ENCODE results near the gene LPCAT1. TPM values are rescaled to one million over a fixed set of nuclear protein-coding genes. Genes with fewer than 3 reads are reported as not detected.

Gene LPCAT1
- total and polyA plus RNA-seq, 2 of the 13 experiments (the other 11 are each of a cell fraction or from before 2014, with no cell fraction given) = 29.8 to 90.6 TPM

GRCh38 chr5:1500411-1501091, 23.2 kb downstream of the LPCAT1 start:
- no peak overlapping the region for H3K4me3 ChIP-seq (replicated peaks in 1 of 3; ENCODE audit: insufficient read depth in 1 of 3, low read depth in 2 of 3, low read length in 3 of 3)
- ChIA-PET POLR2A (no interaction called here), CTCF (ENCODE audit: low intra/inter-chr PET ratio, low total read pairs) (no interaction called here)
- H3K9ac ChIP-seq (ENCODE audit: insufficient read depth, low read depth, low read length) = no peak overlapping the region
- FAIRE-seq = no peak
- intact Hi-C loops (cut with micrococcal nuclease; ENCODE audit: unreplicated experiment) (no loop called here), in situ Hi-C loops (cut with HindIII; ENCODE audit: extremely low pct_ligation_motif_present, low pct_unique_long_range_greater_than_20kb) (loop anchor here (25.0 kb wide), 1 partner anchor 137 kb away; no protein-coding TSS in a partner anchor)
- TF ChIP-seq HES4 (CRISPR knock-in tag; IDR thresholded peaks at IDR 0.05; ENCODE audit: borderline replicate concordance) (no peak), ZNF501 (CRISPR knock-in tag; IDR thresholded peaks at IDR 0.05) (0 out of 2 replicates have a peak, but pooled peaks have one; percentile 24), AFF4 (CRISPR knock-in tag; IDR thresholded peaks at IDR 0.05) (no peak), E2F5 (CRISPR knock-in tag; conservative IDR thresholded peaks at IDR 0.05) (no peak), KDM4B (CRISPR knock-in tag; IDR thresholded peaks at IDR 0.05) (no peak), ZNF383 (CRISPR knock-in tag; IDR thresholded peaks at IDR 0.05; ENCODE audit: borderline replicate concordance) (no peak), ZNF367 (CRISPR knock-in tag; IDR thresholded peaks at IDR 0.05; ENCODE audit: borderline replicate concordance) (no peak), FOXC1 (CRISPR knock-in tag; IDR thresholded peaks at IDR 0.05; ENCODE audit: borderline replicate concordance) (no peak)
- 94% methylated on average over 9 of the region's 16 CpGs for WGBS (ENCODE audit: low lambda C conversion rate)
- H3K27ac ChIP-seq (ENCODE audit: extremely low read length, insufficient read depth, low read length) = no peak overlapping the region
- H4K20me1 ChIP-seq (ENCODE audit: insufficient read depth, low read length) = peaks cover 59% of the 10 kb centered on the region
- ATAC-seq = no peak
- no TSS peak for BruUV-seq (replicated peaks)
- no peaks in the 10 kb centered on the region for H3K9me3 ChIP-seq (ENCODE audit: low read length)
- DNase-seq (ENCODE audit: low spot score) = no peak
- no peak overlapping the region for H2AFZ ChIP-seq (ENCODE audit: low read length)
- H3K4me1 ChIP-seq (ENCODE audit: insufficient read depth, low read length) = no peaks in the 10 kb centered on the region
- no peak overlapping the region for H3K4me2 ChIP-seq (ENCODE audit: low read depth, low read length)
- no peaks in the 10 kb centered on the region for H3K27me3 ChIP-seq (ENCODE audit: control insufficient read depth in 1 of 2, insufficient read depth in 2 of 2, low read length in 2 of 2)
- H3K79me2 ChIP-seq (ENCODE audit: insufficient read depth, low read length) = peaks cover 51% of the 10 kb centered on the region
- peaks cover 20 to 57% of the 10 kb centered on the region in 2 experiments for H3K36me3 ChIP-seq (replicated peaks in 1 of 2; ENCODE audit: control insufficient read depth in 1 of 2, insufficient read depth in 2 of 2, low read length in 2 of 2)

Data from HepG2 (cell line).